MM.1S (cell line): ENCODE data around the gene NANS.

Experiments
- DNase-seq: peaks from one replicate; pipeline ENCODE4 v3.0.0-alpha.2; 2015
- H2AFZ ChIP-seq: fragments of 300-600 bp; sonication (generic); 2 replicates; pipeline ENCODE4 v1.6.0; 2016; ENCODE audit warnings: antibody characterized with exemption, low read length
- H3F3A ChIP-seq: fragments of 300-600 bp; sonication (generic); 2 replicates; pipeline ENCODE4 v1.6.1; 2016; ENCODE audit warnings: mild to moderate bottlenecking, antibody characterized with exemption, low read length, moderate library complexity, mixed read lengths; ENCODE audit not compliant: insufficient read depth
- H3K27ac ChIP-seq: fragments of 300-600 bp; sonication (generic); 2 replicates; pipeline ENCODE4 v1.5.1; 2016; ENCODE audit warnings: mild to moderate bottlenecking, low read length
- H3K27me3 ChIP-seq: fragments of 300-600 bp; sonication (generic); replicated peaks from 2 replicates; pipeline ENCODE4 v1.6.0; 2016; ENCODE audit warnings: low read length; ENCODE audit not compliant: insufficient read depth
- H3K36me3 ChIP-seq: fragments of 300-600 bp; sonication (generic); replicated peaks from 2 replicates; pipeline ENCODE4 v1.6.1; 2016; ENCODE audit warnings: mild to moderate bottlenecking, low read length, mixed read lengths; ENCODE audit not compliant: insufficient read depth
- H3K4me1 ChIP-seq: fragments of 300-600 bp; sonication (generic); 2 replicates; pipeline ENCODE4 v1.6.1; 2016; ENCODE audit warnings: low read length, mixed read lengths
- H3K4me2 ChIP-seq: fragments of 300-600 bp; sonication (generic); 2 replicates; pipeline ENCODE4 v1.6.0; 2016; ENCODE audit warnings: low read depth, low read length
- H3K4me3 ChIP-seq: fragments of 300-600 bp; sonication (generic); 2 replicates; pipeline ENCODE4 v1.5.1; 2016; ENCODE audit warnings: low read length, mixed read lengths
- H3K79me2 ChIP-seq: fragments of 300-600 bp; sonication (generic); 2 replicates; pipeline ENCODE4 v1.6.1; 2016; ENCODE audit warnings: mixed run types, low read length, mixed read lengths
- H3K9ac ChIP-seq: fragments of 300-600 bp; sonication (generic); 2 replicates; pipeline ENCODE4 v1.6.1; 2016; ENCODE audit warnings: low read length, mixed read lengths
- H3K9me2 ChIP-seq: fragments of 300-600 bp; sonication (generic); replicated peaks from 2 replicates; pipeline ENCODE4 v1.6.1; 2016; ENCODE audit warnings: mild to moderate bottlenecking, low read length, mixed read lengths; ENCODE audit not compliant: insufficient read depth
- H3K9me3 ChIP-seq: fragments of 300-600 bp; sonication (generic); replicated peaks from 2 replicates; pipeline ENCODE4 v1.6.1; 2016; ENCODE audit warnings: mild to moderate bottlenecking, low read length, mixed read lengths; ENCODE audit not compliant: insufficient read depth
- H4K20me1 ChIP-seq: fragments of 300-600 bp; sonication (generic); 2 replicates; pipeline ENCODE4 v1.6.1; 2016; ENCODE audit warnings: mild to moderate bottlenecking, low read length, moderate library complexity, mixed read lengths; ENCODE audit not compliant: insufficient read depth
- EZH2 ChIP-seq: fragments of 300-600 bp; sonication (generic); optimal IDR thresholded peaks from 2 replicates; pipeline ENCODE3; 2017; ENCODE audit warnings: low read depth, mild to moderate bottlenecking, antibody characterized with exemption, low read length, mixed read lengths
- EZH2phosphoT487 ChIP-seq: fragments of 300-600 bp; sonication (generic); IDR thresholded peaks from 2 replicates; pipeline ENCODE4 v1.6.1; 2018; ENCODE audit warnings: antibody characterized with exemption, low read length
- TF ChIP-seq, protein P1 (sequence below): fragments of 300-600 bp; sonication (generic); IDR thresholded peaks from 2 replicates; pipeline ENCODE4 v1.5.1; 2016; ENCODE audit warnings: antibody characterized with exemption, low read length, mixed read lengths

Gene NANS

DNA sequence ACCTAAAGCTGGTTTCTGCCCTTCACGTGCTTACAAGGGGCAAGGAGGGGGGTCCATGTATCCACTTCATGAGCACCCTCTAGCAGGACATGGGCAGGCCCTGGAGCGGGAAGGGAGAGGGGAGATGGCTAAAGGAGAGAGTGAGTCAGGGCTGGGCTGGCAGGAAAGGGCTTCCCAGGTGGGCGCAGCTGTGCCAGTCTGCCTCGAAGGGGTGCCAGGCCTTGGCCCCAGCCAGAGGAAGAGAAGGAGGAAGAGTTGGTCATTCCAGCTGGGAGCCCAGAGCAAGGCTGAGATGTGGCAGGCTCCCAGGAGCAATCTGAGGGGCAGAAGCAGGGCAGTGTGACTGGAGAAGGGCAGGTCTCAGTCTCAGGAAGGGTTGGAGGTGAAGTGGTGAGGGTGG lies 37.8 kb downstream of the NANS start:
- no peak for DNase-seq
- Histone ChIP-seq H3K9me2 (no peaks in the 10 kb centered on the region), H3K9ac (no peak overlapping the region), H3F3A (no peaks in the 10 kb centered on the region), H3K4me2 (no peak overlapping the region), H3K27me3 (no peaks in the 10 kb centered on the region), H3K79me2 (no peaks in the 10 kb centered on the region), H3K4me3 (no peak overlapping the region), H3K4me1 (peaks cover 3% of the 10 kb centered on the region; the same call in 1 of the 2 replicates), H3K9me3 (no peaks in the 10 kb centered on the region), H4K20me1 (no peaks in the 10 kb centered on the region), H3K27ac (no peak overlapping the region), H3K36me3 (no peaks in the 10 kb centered on the region), H2AFZ (no peak overlapping the region)
- TF ChIP-seq, protein P1, sequence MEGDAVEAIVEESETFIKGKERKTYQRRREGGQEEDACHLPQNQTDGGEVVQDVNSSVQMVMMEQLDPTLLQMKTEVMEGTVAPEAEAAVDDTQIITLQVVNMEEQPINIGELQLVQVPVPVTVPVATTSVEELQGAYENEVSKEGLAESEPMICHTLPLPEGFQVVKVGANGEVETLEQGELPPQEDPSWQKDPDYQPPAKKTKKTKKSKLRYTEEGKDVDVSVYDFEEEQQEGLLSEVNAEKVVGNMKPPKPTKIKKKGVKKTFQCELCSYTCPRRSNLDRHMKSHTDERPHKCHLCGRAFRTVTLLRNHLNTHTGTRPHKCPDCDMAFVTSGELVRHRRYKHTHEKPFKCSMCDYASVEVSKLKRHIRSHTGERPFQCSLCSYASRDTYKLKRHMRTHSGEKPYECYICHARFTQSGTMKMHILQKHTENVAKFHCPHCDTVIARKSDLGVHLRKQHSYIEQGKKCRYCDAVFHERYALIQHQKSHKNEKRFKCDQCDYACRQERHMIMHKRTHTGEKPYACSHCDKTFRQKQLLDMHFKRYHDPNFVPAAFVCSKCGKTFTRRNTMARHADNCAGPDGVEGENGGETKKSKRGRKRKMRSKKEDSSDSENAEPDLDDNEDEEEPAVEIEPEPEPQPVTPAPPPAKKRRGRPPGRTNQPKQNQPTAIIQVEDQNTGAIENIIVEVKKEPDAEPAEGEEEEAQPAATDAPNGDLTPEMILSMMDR = no peak
- no peak for TF ChIP-seq EZH2phosphoT487
- no peak for TF ChIP-seq EZH2

DNA sequence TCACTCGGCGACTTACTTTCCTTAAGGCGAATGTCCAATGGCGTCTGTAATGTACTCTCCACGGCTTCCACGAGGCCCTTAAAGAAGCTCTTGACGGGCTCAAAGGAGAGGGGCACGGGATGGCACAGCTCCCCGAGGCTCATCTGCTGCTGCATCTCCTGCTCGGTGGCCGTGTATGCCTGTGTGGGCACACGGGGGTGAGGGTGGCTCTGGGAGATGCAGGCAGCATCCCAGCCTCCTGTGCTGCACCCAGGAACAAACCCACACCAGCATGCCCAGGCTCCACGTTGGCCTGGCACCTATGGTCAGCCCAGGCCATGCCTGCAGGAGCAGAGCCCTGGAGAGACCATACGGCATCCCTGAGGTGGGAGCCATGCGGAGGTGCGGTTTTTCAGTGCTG lies 38.3 kb downstream of the NANS start:
- Histone ChIP-seq H3F3A (no peaks in the 10 kb centered on the region), H3K4me2 (no peak overlapping the region), H3K4me3 (no peak overlapping the region), H4K20me1 (no peaks in the 10 kb centered on the region), H3K79me2 (no peaks in the 10 kb centered on the region), H3K4me1 (peaks cover 3% of the 10 kb centered on the region; the same call in 1 of the 2 replicates), H3K36me3 (no peaks in the 10 kb centered on the region), H3K9ac (no peak overlapping the region), H3K27ac (no peak overlapping the region), H3K9me2 (no peaks in the 10 kb centered on the region), H3K9me3 (no peaks in the 10 kb centered on the region), H2AFZ (no peak overlapping the region), H3K27me3 (no peaks in the 10 kb centered on the region)
- TF ChIP-seq EZH2phosphoT487 (no peak), EZH2 (no peak)
- TF ChIP-seq, protein P1 = no peak
- DNase-seq = no peak

DNA sequence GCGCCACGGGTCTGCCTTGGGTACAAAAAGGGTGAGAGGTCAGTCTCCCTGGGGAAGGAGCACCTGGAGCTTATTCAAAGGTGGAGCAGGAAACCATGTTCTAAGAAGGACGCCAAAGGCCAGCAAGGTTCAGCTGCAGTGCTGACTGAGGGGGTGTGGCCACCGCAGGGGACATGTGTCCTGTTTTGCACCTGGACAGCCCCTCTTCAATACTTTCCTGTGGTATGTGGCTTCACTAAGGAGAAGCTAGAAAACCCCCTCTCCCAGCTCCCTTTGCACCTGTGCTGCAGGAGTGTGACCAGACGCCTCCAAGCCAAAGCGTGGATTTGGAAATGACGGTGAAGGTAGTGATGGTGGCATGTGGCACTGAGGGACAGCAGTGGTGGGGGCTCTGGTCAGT lies 38.9 kb downstream of the NANS start:
- Histone ChIP-seq H2AFZ (no peak overlapping the region), H3F3A (no peaks in the 10 kb centered on the region), H3K4me1 (peaks cover 3% of the 10 kb centered on the region; the same call in 1 of the 2 replicates), H3K9me3 (no peaks in the 10 kb centered on the region), H3K79me2 (no peaks in the 10 kb centered on the region), H3K9ac (no peak overlapping the region), H3K9me2 (no peaks in the 10 kb centered on the region), H3K4me2 (no peak overlapping the region), H3K36me3 (no peaks in the 10 kb centered on the region), H3K27ac (no peak overlapping the region), H4K20me1 (no peaks in the 10 kb centered on the region), H3K27me3 (no peaks in the 10 kb centered on the region), H3K4me3 (no peak overlapping the region)
- no peak for DNase-seq
- TF ChIP-seq EZH2phosphoT487 (no peak), EZH2 (no peak)
- TF ChIP-seq, protein P1 = no peak
